Measurements from ENCODE around the gene SLC28A1. TPM values are rescaled to one million over a fixed set of nuclear protein-coding genes. Genes with fewer than 3 reads are reported as not detected.

The SLC28A1 gene
- total and polyA plus RNA-seq, 2 donors (not counting 1 experiment from before 2014, with no cell fraction given) = not detected

GRCh38 chr15:84898761-84899160, 14.3 kb downstream of the SLC28A1 start:
- no peak for DNase-seq
- H3K4me1 Mint-ChIP-seq = no peaks in the 10 kb centered on the region
- H3K9ac ChIP-seq (ENCODE audit: low read length) = no peak overlapping the region
- H3K4me3 ChIP-seq (ENCODE audit: control extremely low read depth in 1 of 5, extremely low read depth in 1 of 5, insufficient read depth in 1 of 5, low read depth in 2 of 5, low read length in 4 of 5) = no peak overlapping the region
- peaks cover 23% of the 10 kb centered on the region for H3K27me3 Mint-ChIP-seq
- no peaks in the 10 kb centered on the region for H3K36me3 ChIP-seq (replicated peaks in 1 of 2; ENCODE audit: control extremely low read depth in 1 of 2, control insufficient read depth in 1 of 2, extremely low read depth in 1 of 2, insufficient read depth in 2 of 2, low read length in 1 of 2)
- no peak for ATAC-seq (ENCODE audit: low read depth)
- no peaks in the 10 kb centered on the region for H3K79me2 ChIP-seq (ENCODE audit: control insufficient read depth, insufficient read depth, low read length)
- peaks cover 5% of the 10 kb centered on the region for H3K9me3 Mint-ChIP-seq (ENCODE audit: insufficient read depth)
- H4K20me1 ChIP-seq (ENCODE audit: control insufficient read depth, insufficient read depth, low read length, poor library complexity, severe bottlenecking) = no peaks in the 10 kb centered on the region
- CTCF ChIA-PET = no interaction called here
- peaks cover 0 to 9% (median 2%) of the 10 kb centered on the region in 4 experiments for H3K27me3 ChIP-seq (replicated peaks in 1 of 4; ENCODE audit: control extremely low read depth in 1 of 4, control insufficient read depth in 3 of 4, insufficient read depth in 4 of 4, low read length in 3 of 4)
- no peaks in the 10 kb centered on the region for H3K4me1 ChIP-seq (ENCODE audit: control insufficient read depth in 2 of 2, insufficient read depth in 2 of 2, low read length in 2 of 2)
- WGBS (ENCODE audit: insufficient coverage) = 76% methylated on average over 3 of the region's 4 CpGs
- H3K27ac ChIP-seq (ENCODE audit: low read length in 2 of 2) = no peak overlapping the region
- TF ChIP-seq EZH2 (IDR thresholded peaks at IDR 0.05; ENCODE audit: borderline replicate concordance, insufficient read depth, low read depth, low read length, poor library complexity, severe bottlenecking) = no peak
- TF ChIP-seq CTCF (IDR thresholded peaks at IDR 0.05) = no peak
- peaks cover 0 to 19% (median 0%) of the 10 kb centered on the region in 3 donors for H3K9me3 ChIP-seq (ENCODE audit: control extremely low read depth in 1 of 3, control insufficient read depth in 2 of 3, insufficient read depth in 1 of 3, low read length in 2 of 3)
- POLR2A ChIA-PET = no interaction called here
- H2AFZ ChIP-seq (ENCODE audit: insufficient read depth, low read depth, low read length, poor library complexity, severe bottlenecking) = no peak overlapping the region
- no peak overlapping the region for H3K4me3 Mint-ChIP-seq
- H3K27ac Mint-ChIP-seq = no peak overlapping the region
- H3K4me2 ChIP-seq (replicated peaks; ENCODE audit: low read depth, low read length, poor library complexity, severe bottlenecking) = no peak overlapping the region
- intact Hi-C loops (cut with micrococcal nuclease) = no loop called here

- POLR2A ChIA-PET = no interaction called here
- no peaks in the 10 kb centered on the region for H3K4me1 Mint-ChIP-seq
Measured at GRCh38 chr15:84899750-84900149, 15.3 kb downstream of the SLC28A1 start.

More at GRCh38 chr15:84899750-84900149, 15.3 kb downstream of the SLC28A1 start:
- H4K20me1 ChIP-seq (ENCODE audit: control insufficient read depth, insufficient read depth, low read length, poor library complexity, severe bottlenecking) = no peaks in the 10 kb centered on the region
- whole genome bisulfite sequencing (ENCODE audit: insufficient coverage) = 81% methylated on average over 7 of the region's 7 CpGs
- no peak overlapping the region for H3K9ac ChIP-seq (ENCODE audit: low read length)
- Mint-ChIP-seq H3K4me3 (no peak overlapping the region), H3K9me3 (ENCODE audit: insufficient read depth) (peaks cover 5% of the 10 kb centered on the region), H3K27ac (no peak overlapping the region), H3K27me3 (peaks cover 23% of the 10 kb centered on the region)
- no peaks in the 10 kb centered on the region for H3K36me3 ChIP-seq (replicated peaks in 1 of 2; ENCODE audit: control extremely low read depth in 1 of 2, control insufficient read depth in 1 of 2, extremely low read depth in 1 of 2, insufficient read depth in 2 of 2, low read length in 1 of 2)
- CTCF ChIA-PET = no interaction called here
- intact Hi-C loops (cut with micrococcal nuclease) = no loop called here
- no peaks in the 10 kb centered on the region for H3K4me1 ChIP-seq (ENCODE audit: control insufficient read depth in 2 of 2, insufficient read depth in 2 of 2, low read length in 2 of 2)
- no peak for ATAC-seq (ENCODE audit: low read depth)
- TF ChIP-seq EZH2 (IDR thresholded peaks at IDR 0.05; ENCODE audit: borderline replicate concordance, insufficient read depth, low read depth, low read length, poor library complexity, severe bottlenecking) = no peak
- no peak for TF ChIP-seq CTCF (IDR thresholded peaks at IDR 0.05)
- no peaks in the 10 kb centered on the region for H3K79me2 ChIP-seq (ENCODE audit: control insufficient read depth, insufficient read depth, low read length)
- peaks cover 0 to 19% (median 0%) of the 10 kb centered on the region in 3 donors for H3K9me3 ChIP-seq (ENCODE audit: control extremely low read depth in 1 of 3, control insufficient read depth in 2 of 3, insufficient read depth in 1 of 3, low read length in 2 of 3)
- no peak overlapping the region for H3K4me3 ChIP-seq (ENCODE audit: control extremely low read depth in 1 of 5, extremely low read depth in 1 of 5, insufficient read depth in 1 of 5, low read depth in 2 of 5, low read length in 4 of 5)
- no peak overlapping the region for H2AFZ ChIP-seq (ENCODE audit: insufficient read depth, low read depth, low read length, poor library complexity, severe bottlenecking)
- no peak overlapping the region for H3K27ac ChIP-seq (ENCODE audit: low read length in 2 of 2)
- no peak for DNase-seq
- H3K27me3 ChIP-seq (replicated peaks in 1 of 4; ENCODE audit: control extremely low read depth in 1 of 4, control insufficient read depth in 3 of 4, insufficient read depth in 4 of 4, low read length in 3 of 4) = peaks cover 0 to 6% (median 0%) of the 10 kb centered on the region in 4 experiments
- no peak overlapping the region for H3K4me2 ChIP-seq (replicated peaks; ENCODE audit: low read depth, low read length, poor library complexity, severe bottlenecking)

Data from B cell (primary cell).